NCI-H1105 treated with DMSO at 0.1 percent for 48 hours (cell line): ENCODE measurements around the gene GABPB2.
"Not testable (repeated sequence)": the region's sequence is repeated elsewhere in the genome, so short reads cannot be mapped to it uniquely, and the experiment has no call there.

ENCODE experiments used
- DNase-seq: peaks from one replicate; lab custom pipeline; 2025; lab: John Stamatoyannopoulos, UW

Gene GABPB2

GRCh38 chr1:151060007-151060656 is 10.4 kb upstream of the GABPB2 start, which contains the start of gene MLLT11:
TSS of gene MLLT11 (plus strand) at chr1:151060397. CDS start at chr1:151067225, 6,828 bp downstream.
- DNase-seq = peak; percentile 84

GRCh38 chr1:151060657-151061421 is 9.7 kb upstream of the GABPB2 start:
- DNase-seq = peak; percentile 41

- no peak for DNase-seq
These were observed 8.9 kb upstream of the GABPB2 start for GRCh38 chr1:151061704-151062103.

- no peak for DNase-seq
These were observed 7.7 kb upstream of the GABPB2 start for GRCh38 chr1:151062741-151063371.

- DNase-seq = no peak
These were observed 5.4 kb upstream of the GABPB2 start for GRCh38 chr1:151065089-151065645.

- no peak for DNase-seq
These were observed 3.4 kb upstream of the GABPB2 start for GRCh38 chr1:151067185-151067584.

- DNase-seq = no peak
These were observed 1.5 kb upstream of the GABPB2 start for GRCh38 chr1:151069103-151069486.

GRCh38 chr1:151072224-151072623 is 1.7 kb downstream of the GABPB2 start:
- no peak for DNase-seq

GRCh38 chr1:151085953-151086559 is 15.5 kb downstream of the GABPB2 start:
- no peak for DNase-seq

- DNase-seq = not testable (repeated sequence)
These were observed 26.9 kb downstream of the GABPB2 start for GRCh38 chr1:151097426-151097825.

- no peak for DNase-seq
These were observed 27.6 kb downstream of the GABPB2 start for GRCh38 chr1:151098126-151098525.

GRCh38 chr1:151104630-151105029 is 34.1 kb downstream of the GABPB2 start:
- DNase-seq = no peak

- DNase-seq = no peak
These were observed 36.3 kb downstream of the GABPB2 start for GRCh38 chr1:151106894-151107293.

- DNase-seq = no peak
These were observed 37.8 kb downstream of the GABPB2 start for GRCh38 chr1:151108331-151108730.

- no peak for DNase-seq
These were observed 43.3 kb downstream of the GABPB2 start for GRCh38 chr1:151113877-151114276.

GRCh38 chr1:151124763-151125403 is 54.3 kb downstream of the GABPB2 start:
- no peak for DNase-seq

GRCh38 chr1:151128800-151129199 is 58.2 kb downstream of the GABPB2 start:
- DNase-seq = no peak

- no peak for DNase-seq
These were observed 60.5 kb downstream of the GABPB2 start for GRCh38 chr1:151130987-151131586.

- no peak for DNase-seq
These were observed 61.3 kb downstream of the GABPB2 start for GRCh38 chr1:151131701-151132334.

GRCh38 chr1:151132335-151133017 is 61.9 kb downstream of the GABPB2 start:
- DNase-seq = no peak
